HK-2 (cell line): Measurements from ENCODE around the gene C1orf174.

Experiments
- DNase-seq: peaks from one replicate; pipeline ENCODE4 v3.0.0-alpha.2; 2018; ENCODE audit not compliant: unreplicated experiment

Gene C1orf174

GRCh38 chr1:3910049-3910731, 10.1 kb upstream of the C1orf174 start:
- DNase-seq = no peak

- DNase-seq = no peak
These were observed 9.5 kb upstream of the C1orf174 start for GRCh38 chr1:3909615-3910014.

GRCh38 chr1:3908886-3909517, 8.9 kb upstream of the C1orf174 start:
- DNase-seq = no peak

- DNase-seq = no peak
These were observed 7.6 kb upstream of the C1orf174 start for GRCh38 chr1:3907621-3908165.

- DNase-seq = no peak
These were observed 7.0 kb upstream of the C1orf174 start for GRCh38 chr1:3907031-3907534.

- no peak for DNase-seq
These were observed 6.6 kb upstream of the C1orf174 start for GRCh38 chr1:3906672-3907020.

GRCh38 chr1:3905953-3906671, 6.0 kb upstream of the C1orf174 start:
- no peak for DNase-seq

GRCh38 chr1:3905266-3905952, 5.3 kb upstream of the C1orf174 start:
- no peak for DNase-seq

GRCh38 chr1:3904843-3905185, 4.7 kb upstream of the C1orf174 start:
- DNase-seq = no peak

- no peak for DNase-seq
These were observed 4.2 kb upstream of the C1orf174 start for GRCh38 chr1:3904006-3904842.

- no peak for DNase-seq
These were observed 3.3 kb upstream of the C1orf174 start for GRCh38 chr1:3903141-3904005.

- DNase-seq = no peak
These were observed 2.6 kb upstream of the C1orf174 start for GRCh38 chr1:3902571-3903091.

GRCh38 chr1:3902111-3902511, 2.0 kb upstream of the C1orf174 start:
- DNase-seq = no peak

- DNase-seq = peak; percentile 96
These were observed 977 bp upstream of the C1orf174 start for GRCh38 chr1:3900969-3901529.

GRCh38 chr1:3899754-3900149, 320 bp downstream of the C1orf174 start:
- DNase-seq = no peak

GRCh38 chr1:3898994-3899753, 898 bp downstream of the C1orf174 start:
- no peak for DNase-seq

GRCh38 chr1:3898475-3898735, 1.7 kb downstream of the C1orf174 start:
- no peak for DNase-seq

- no peak for DNase-seq
These were observed 3.6 kb downstream of the C1orf174 start for GRCh38 chr1:3896396-3897000.

GRCh38 chr1:3895951-3896325, 4.1 kb downstream of the C1orf174 start:
- DNase-seq = no peak
